22Rv1 (cell line): ENCODE data around the gene FGF3.

Experiments used
- H3K27ac ChIP-seq: fragments of 450-650 bp; 2 replicates; pipeline ENCODE4 v1.5.1; 2017
- ZFX ChIP-seq: fragments of 450-650 bp; IDR thresholded peaks from 2 replicates; pipeline ENCODE4 v1.6.1; 2017; ENCODE audit warnings: antibody characterized with exemption, borderline replicate concordance
- TF ChIP-seq, protein P1 (sequence below): fragments of 450-650 bp; IDR thresholded peaks from 2 replicates; pipeline ENCODE4 v1.5.1; 2017; ENCODE audit warnings: mild to moderate bottlenecking

Gene FGF3

DNA sequence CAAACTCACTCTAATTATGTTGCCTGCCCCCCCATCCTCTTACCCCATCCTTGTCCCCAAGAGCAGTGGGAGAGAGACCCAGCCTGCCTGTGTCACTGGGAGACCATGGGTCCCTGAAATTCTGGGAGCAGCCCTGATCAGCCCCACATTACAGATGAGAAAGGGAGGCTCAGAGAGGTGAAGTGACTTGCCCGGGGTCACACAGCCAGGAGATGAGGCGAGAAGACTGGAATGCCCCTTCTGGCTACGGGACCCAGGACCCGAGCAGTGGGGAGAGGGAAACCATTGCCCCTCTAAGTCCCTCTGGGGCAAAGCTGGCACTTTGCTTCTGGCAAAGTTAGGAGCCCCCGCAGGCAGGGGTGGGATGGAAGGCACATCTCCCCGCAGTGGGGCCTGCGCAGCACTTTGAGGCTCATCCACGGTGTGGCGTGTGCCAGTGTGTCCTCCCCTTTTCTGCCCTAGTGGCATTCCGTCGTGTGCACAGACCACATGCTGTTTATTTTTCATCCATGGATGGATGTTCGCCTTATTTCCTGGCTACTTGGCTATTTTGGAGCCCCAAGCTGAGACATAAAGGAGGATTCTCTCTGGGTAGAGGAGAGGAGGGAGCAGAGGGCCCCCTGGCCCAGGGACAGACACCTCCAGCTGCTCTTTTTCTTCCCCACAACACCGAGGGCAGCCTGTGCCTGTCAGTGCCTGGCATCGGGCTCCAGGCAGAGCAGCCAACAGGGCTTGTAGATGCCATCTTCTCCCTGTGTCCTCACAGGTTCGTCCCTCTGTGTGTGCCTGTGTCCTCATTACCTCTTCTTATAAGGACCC is 3.7 kb upstream of the FGF3 start:
- TF ChIP-seq ZFX = no peak
- TF ChIP-seq, protein P1, sequence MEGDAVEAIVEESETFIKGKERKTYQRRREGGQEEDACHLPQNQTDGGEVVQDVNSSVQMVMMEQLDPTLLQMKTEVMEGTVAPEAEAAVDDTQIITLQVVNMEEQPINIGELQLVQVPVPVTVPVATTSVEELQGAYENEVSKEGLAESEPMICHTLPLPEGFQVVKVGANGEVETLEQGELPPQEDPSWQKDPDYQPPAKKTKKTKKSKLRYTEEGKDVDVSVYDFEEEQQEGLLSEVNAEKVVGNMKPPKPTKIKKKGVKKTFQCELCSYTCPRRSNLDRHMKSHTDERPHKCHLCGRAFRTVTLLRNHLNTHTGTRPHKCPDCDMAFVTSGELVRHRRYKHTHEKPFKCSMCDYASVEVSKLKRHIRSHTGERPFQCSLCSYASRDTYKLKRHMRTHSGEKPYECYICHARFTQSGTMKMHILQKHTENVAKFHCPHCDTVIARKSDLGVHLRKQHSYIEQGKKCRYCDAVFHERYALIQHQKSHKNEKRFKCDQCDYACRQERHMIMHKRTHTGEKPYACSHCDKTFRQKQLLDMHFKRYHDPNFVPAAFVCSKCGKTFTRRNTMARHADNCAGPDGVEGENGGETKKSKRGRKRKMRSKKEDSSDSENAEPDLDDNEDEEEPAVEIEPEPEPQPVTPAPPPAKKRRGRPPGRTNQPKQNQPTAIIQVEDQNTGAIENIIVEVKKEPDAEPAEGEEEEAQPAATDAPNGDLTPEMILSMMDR = no peak
- H3K27ac ChIP-seq = no peak overlapping the region

DNA sequence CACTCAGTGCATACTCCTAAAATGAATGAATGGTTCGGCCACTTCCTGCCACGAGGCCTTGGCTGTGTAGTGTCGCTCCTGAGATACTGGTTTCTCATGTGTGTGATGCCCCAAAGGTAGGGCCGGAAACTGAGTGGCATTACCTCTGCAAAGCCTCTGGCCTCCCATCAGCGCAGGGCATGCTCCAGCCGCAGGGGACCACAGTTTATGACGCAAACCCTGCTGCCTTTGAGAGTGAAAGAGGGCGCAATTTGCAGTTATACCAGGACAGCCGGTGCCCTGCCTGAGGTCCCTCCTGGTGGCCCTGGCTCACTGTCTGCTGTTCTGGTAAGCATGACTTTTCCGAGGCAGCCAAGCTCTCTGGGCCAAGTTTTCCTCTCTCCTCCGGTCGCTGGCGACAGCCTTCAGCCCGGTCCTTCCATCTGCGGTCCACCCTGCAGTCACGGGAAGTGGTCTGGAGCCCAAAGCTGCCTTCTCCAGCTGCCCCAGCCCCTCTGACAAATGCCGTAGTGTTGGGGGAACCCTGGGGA is 2.4 kb upstream of the FGF3 start:
- TF ChIP-seq, protein P1 = no peak
- no peak for TF ChIP-seq ZFX
- H3K27ac ChIP-seq = no peak overlapping the region

GRCh38 chr11:69820441-69820840 is 1.2 kb upstream of the FGF3 start:
- TF ChIP-seq ZFX = no peak
- TF ChIP-seq, protein P1 = no peak
- H3K27ac ChIP-seq = no peak overlapping the region

- no peak for TF ChIP-seq ZFX
- TF ChIP-seq, protein P1 = no peak
- H3K27ac ChIP-seq = no peak overlapping the region
Measured at GRCh38 chr11:69819541-69820070, 390 bp upstream of the FGF3 start.

DNA sequence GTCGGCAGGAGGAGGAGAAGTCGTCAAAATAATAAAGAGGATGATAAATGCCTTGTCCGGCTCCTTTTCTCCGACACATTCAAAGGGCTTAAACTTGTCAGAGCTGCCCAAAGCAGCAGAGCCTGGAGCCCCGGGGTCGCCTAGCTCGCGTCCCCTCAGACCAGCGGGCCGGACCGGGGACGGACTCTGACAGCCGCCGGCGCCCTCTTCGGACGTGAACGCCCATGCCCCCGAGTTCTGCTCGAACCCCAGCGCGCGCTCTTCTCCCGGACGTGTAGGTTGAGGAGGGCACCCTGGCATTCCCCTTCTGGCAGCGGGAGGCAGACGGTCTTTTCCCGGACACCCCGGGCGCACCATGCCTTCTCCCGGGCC is 999 bp downstream of the FGF3 start:
- TF ChIP-seq, protein P1 = no peak
- TF ChIP-seq ZFX = no peak
- no peak overlapping the region for H3K27ac ChIP-seq

DNA sequence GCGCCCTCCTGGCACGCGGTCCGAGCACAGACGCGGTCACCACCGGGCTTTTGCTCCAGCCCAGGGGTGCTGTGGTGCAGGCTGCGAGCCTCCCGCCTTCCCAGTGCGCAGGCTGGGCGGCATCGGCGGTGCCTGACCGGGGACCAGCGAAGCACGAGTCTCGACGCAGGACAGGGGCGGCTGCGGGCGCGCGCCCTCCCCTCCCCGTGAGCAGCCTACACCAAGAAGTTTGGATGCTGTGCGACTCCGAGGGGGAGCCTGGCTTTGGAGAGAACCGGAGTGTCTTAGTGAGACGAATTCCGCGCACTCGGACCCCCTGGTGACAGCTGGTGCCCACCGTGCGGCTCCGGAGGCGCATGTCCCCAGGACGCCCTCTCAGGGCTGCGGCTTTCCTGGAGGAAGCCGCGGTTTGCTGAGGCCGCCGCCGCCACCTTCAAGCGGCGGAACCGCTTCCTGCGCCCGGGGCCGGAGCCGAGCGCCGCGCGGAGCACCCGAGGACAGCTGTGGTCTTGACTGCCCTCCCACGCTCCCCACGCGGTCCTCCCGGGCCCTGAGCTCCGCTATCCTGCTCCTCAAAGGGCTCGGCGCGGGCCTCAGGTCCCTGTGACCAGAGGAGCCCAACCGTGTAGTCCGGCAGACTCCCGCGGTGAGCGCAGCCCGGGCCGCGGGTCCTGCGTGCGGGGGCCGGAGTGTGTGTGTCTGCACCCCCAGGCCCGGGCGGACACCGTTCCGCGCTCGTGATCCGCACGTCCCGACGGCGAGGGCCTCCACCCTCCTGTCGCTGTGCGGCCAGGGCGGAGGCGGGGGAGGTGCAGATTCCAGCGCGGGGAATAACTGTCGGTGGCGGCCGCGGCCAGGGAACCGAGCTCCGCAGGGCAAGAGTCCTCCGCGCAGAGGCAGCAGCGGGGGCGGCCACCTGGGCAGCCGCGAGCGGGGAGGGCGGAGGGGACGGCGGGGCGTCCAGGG is 1.7 kb downstream of the FGF3 start:
- H3K27ac ChIP-seq = no peak overlapping the region
- TF ChIP-seq ZFX = no peak
- TF ChIP-seq, protein P1 = no peak
